ENCODE results near the gene TBX10. TPM values are rescaled to one million over a fixed set of nuclear protein-coding genes. Genes with fewer than 3 reads are reported as not detected.
"Not testable (repeated sequence)": the region's sequence is repeated elsewhere in the genome, so short reads cannot be mapped to it uniquely, and the experiment has no call there.

Gene TBX10
- not detected in 2 replicates for total RNA-seq (2014; rRNA removed; shearing (Covaris generic))
- polyA plus RNA-seq (2015; cell fraction: cytosol; rRNA removed), result not detected in 2 replicates
- not detected in 2 replicates for polyA plus RNA-seq (2015; cell fraction: nucleus; rRNA removed)

DNA sequence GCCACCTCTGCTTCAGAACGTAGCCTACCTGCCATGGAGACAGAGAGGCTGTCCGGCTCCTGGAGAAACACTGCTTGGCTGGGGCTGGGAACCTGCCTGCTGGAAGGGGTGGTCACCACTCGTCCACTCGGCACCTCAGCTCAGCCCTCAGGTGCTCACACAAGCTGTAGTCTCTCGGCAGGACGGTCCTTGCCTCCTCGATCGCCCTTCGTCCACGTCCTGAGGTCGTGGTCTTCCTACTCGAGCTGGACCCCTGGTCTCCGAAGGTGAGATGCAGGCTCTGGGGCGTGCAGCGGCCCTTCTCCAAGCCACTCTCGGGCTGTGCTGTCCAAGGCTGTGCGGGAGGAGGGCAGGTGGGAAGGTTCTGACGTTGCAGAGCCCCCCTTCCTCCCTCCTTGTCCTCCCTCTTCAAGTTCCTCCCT, at the start of gene TBX10:
Gene TBX10, minus strand, starts transcription at position 326 of the 422 bp plus-strand sequence. Its CDS starts 291 bp downstream, at position 35.
- no peak for DNase-seq (ENCODE audit: low read depth)

GRCh38 chr11:67689178-67689577, 49.6 kb upstream of the TBX10 start:
- peak; percentile 25 for DNase-seq (ENCODE audit: low read depth)

- no peak for DNase-seq (ENCODE audit: low read depth)
Observed at GRCh38 chr11:67687986-67688385, 48.4 kb upstream of the TBX10 start.

DNA sequence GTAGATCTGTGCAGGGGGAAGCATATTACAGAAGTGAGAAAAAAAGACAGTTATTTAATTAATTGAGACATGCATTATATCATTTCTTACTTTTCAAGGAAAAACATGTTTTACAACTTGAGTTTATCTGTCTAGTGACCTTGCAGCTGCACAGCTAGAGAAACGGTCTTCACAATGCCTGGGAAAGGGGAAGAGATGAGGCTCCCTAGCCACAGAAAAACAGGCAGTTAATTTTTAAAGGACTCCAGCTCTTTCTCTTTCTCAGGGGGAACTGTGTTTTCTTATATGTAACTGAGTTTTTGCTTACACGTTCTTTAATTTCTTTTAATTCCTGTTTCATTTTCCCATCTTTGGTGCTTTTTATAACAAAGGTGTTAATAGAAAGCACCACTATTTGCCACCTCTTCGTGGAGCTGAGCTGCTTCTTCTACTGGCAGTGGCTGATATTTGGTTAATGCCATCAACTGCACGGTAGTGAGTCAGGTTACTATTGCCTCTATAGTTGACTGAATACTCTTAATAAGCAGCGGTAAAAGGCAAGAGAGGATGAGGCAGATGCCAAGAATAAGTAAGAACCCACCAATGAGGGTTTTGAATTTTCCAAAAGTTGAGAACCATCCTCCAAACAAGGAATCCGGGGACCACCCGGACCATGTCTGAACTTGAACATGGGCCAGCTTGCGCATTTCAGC, 46.2 kb upstream of the TBX10 start:
- not testable (repeated sequence) for DNase-seq (ENCODE audit: low read depth)

GRCh38 chr11:67682126-67683034, 42.8 kb upstream of the TBX10 start:
- DNase-seq (ENCODE audit: low read depth), result not testable (repeated sequence)

DNA sequence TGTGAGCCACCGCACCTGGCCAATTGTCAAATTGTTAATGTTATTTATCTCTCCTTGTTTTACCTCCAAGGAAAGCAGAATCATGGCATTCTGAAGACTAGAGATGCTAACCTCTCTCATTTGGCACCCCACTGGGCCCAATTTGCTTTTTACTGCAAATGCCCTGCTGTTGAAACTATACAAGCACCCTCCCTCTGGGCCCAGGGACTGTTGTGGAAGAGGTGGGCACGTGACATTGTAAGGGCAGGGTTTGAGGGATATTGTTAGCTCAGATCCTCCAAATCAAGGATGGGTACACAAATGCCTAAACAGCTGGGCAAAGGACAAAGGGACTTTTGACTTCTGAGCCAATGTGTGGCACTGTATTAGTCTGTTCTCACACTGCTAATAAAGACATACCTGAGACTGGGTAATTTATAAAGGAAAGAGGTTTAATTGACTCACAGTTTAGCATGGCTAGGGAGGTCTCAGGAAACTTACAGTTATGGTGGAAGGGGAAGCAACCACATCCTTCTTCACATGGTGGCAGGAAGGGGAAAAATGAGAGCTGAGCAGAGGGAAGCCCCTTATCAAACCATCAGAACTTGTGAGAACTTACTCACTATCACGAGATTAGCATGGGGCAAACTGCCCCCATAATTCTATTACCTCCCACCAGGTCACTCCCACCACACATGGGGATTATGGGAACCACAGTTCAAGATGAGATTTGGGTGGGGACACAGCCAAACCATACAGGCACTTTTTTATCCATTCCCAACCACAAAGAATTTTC, 41.3 kb upstream of the TBX10 start:
- no peak for DNase-seq (ENCODE audit: low read depth)

- DNase-seq (ENCODE audit: low read depth), result no peak
Observed at GRCh38 chr11:67675058-67675747, 35.6 kb upstream of the TBX10 start.

DNA sequence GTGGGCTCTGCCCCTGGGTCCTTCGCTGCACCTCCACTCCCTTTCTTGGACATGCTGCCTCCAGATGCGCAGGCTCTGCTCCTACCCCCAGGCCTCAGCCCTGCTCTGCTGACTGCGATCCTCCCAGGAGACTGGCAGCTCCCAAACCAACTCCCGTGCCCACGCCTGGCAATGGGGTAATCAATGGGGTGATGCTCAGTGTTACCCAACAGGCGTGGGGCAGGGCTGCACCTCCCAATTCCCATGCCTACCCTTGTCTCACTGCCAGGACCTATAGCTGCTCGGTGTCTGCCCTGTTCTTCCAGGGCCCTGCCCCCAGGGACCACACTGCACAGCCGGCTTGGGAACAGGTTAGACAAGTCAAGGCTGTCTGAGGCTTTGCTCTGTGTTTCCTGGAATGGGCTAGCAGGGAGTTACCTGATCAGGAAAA, 34.9 kb upstream of the TBX10 start, which contains the start of gene ALDH3B2:
Gene ALDH3B2, minus strand, starts transcription at position 182 of the 430 bp plus-strand sequence. CDS start 7,688 bp downstream, outside the sequence.
- DNase-seq (ENCODE audit: low read depth), result no peak

DNA sequence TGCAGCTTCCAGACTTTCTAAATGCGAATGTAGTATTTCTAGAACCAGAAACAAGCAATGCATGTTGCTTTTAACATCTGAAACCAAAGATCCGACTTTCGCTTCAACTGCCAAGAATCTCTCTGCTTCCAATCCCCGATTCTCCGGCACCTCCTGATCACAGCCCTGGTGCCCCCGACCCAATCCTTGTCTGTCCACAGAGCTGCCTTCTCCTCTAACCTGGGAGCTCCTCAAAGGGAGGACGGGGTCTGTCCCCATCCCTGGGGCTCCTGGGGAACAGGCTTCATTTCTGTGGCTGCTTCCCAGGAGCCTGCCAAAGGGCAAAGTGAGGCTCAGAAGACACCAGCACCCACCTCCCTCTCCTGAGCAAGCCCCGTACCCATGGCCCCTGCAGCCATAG, 34.3 kb upstream of the TBX10 start:
- no peak for DNase-seq (ENCODE audit: low read depth)

GRCh38 chr11:67673358-67673757, 33.8 kb upstream of the TBX10 start:
- DNase-seq (ENCODE audit: low read depth), result no peak

- DNase-seq (ENCODE audit: low read depth), result no peak
Observed at GRCh38 chr11:67671211-67671520, 31.6 kb upstream of the TBX10 start.

DNA sequence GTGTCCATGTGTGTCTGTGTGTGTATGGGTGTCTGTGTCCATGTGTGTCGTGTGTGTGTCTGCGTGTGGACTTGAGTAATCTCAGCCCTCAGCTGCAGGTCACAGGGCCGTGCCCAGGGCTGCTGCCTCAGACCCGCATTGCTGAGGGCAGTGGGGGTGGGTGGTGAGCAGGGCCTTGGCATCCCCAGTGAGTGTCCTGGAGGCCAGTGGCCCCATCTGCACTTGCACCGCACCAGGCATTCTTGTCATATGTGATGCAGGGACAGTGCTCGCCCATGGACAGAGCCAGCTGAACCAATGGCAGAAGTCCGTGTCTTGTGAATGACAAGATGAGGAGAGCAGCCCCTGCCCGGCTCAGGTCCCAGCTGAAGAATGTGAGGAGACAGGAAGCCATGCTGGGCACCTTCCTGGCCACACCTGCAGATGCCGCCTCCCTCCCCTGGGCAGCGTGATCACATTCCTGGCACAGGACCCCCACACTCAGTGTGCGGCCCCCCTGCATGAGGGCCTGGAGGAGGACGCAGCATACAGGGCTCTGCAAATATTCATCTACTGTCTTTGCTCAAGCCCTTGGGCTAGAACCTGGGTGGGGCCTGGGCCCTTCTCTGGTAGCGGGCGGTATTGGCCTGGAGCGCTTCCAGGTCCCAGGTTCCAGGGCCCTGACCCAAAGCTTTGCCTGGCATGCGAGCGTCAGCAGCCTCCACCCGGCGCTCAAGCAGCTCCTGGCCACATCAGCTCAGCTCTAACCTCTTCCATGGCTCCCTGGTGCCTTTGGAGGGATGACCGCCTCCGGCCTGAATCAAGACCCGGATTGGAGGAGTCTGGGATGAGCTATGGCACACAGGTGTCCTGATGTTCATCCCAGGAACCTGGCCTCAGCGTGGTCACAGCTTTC, 31.0 kb upstream of the TBX10 start:
- no peak for DNase-seq (ENCODE audit: low read depth)

- no peak for DNase-seq (ENCODE audit: low read depth)
Observed at GRCh38 chr11:67668192-67668551, 28.6 kb upstream of the TBX10 start.

GRCh38 chr11:67667490-67668191, 28.1 kb upstream of the TBX10 start:
- DNase-seq (ENCODE audit: low read depth), result no peak

DNA sequence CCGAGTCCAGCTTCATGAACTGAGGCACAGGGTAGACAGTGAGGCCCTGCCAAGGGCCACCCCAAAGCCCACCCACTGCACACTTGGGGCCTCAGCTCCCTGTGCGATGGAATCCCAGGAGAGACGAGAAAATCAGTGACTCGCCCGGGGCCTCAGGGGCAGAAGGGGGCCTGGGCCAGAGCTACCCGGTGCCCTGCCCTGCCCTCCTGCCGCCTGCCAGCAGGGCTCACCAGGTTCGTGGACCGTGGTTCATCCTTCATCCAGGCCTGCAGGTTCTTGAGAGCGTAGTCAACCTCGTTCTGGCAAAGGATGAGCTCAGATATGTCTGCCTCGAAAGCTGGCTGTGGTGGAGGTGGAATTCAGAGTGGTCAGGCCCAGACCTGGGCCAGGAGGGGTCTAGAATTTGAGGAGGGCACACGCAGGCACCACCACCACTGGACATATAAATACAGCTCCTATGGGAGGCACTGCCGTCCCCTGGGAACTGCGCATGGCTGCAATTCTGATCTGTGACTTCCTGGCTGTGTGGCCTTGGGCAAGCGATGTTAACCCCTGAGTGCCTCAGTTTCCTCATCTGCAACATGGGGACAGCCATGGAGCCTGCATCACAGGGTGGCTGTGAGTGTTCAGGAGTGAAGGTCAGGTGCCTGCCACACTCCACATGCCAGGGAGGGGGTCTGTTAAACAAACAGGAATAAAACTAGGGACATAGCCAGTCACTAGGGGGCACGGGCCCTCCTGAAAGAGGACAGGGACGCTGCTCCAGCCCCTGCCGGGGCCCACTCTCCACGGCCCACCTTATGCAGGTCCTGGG, 27.3 kb upstream of the TBX10 start:
- DNase-seq (ENCODE audit: low read depth), result no peak

GRCh38 chr11:67666303-67666645, 26.7 kb upstream of the TBX10 start:
- no peak for DNase-seq (ENCODE audit: low read depth)

DNA sequence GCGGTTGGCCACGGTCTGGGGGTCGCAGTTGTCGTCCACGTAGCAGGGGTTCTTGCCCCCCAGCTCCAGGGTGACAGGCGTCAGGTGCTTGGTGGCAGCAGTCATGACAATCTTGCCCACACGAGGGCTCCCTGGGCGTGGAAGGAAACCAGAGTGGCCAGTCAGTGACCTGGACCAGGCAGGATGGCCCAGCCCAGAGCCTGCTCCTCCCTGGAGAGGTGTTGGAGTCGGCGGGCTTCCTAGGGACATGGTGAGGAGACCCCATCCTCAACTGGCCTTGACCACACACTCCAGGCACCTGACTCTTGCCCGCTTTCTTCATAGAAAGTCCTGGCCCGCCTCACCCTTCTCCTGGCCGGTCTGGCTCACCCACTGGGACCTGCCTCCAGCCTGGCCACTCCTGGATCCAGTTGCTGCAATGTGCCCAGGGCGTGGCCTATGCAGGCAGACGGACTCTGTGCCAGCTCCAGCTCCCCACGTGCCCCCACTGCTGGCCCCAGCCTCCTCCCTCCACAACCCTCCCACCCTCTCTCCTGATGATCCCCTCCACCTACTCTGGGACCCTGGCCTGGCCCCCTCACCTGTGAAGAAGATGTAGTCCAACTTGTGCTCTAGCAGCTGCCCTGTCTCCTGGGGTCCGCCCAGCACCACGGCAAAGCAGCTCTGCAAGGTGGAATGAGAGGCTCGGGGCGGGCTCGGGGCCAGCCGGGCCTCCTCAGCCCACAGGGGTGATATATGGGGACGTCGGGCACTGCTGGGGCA, 26.2 kb upstream of the TBX10 start:
- no peak for DNase-seq (ENCODE audit: low read depth)

All from HT1080 (cell line).